Retina (tissue), 1 donor: ENCODE results near the gene LRRC4C.

Source experiments
- DNase-seq: peaks from one replicate; pipeline ENCODE4 v3.0.0-alpha.2; 2016

The LRRC4C gene

DNA sequence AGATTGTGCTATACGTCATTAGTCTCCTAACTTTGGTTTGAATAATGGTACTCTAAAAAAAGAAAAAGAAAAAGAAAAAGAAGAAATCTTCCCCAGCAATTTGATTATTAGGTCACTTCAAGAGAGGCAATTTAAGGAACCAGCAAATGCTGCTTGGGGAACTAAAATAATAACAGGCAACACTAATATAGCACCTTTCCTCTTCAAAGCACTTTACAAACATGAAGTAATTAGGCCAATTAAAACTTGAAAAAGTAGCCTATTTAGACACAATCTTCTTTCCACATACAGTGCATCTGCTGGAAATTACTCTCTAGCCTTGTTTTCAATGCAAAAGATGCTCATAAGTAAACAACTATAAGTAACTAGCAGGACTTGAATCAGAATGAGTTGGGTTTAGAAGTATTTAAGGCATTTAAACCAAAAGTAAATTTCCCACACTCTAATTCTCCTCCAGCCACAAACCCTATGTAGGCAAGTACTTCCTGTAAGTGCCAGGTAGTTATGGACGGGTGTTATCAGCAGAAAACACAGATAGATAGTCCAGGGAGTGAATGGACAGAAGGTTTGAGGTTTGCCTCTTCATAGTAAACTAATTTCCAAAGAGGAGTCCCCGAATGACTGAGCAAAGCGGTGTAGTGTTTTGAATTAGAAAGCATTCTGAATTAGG lies 44.5 kb downstream of the LRRC4C start:
- no peak for DNase-seq

DNA sequence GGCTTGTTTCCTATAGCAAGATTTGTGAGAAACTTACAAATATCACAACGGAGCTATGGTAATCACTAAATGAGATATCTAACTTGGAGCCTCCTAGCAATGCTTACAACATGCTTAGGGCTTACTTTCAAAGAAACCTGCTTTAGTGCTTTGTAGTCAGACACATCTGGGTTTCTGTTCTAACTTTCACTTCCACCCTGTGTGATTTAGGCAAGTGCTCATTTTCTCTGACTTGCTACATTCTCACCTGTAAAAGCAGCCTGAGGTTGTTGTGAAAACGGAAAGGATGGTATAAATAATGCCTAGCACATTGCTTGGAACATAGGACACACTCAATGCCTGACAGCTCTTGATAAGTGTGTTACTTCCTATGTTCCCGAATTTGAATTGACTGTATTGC lies 45.6 kb downstream of the LRRC4C start:
- no peak for DNase-seq

DNA sequence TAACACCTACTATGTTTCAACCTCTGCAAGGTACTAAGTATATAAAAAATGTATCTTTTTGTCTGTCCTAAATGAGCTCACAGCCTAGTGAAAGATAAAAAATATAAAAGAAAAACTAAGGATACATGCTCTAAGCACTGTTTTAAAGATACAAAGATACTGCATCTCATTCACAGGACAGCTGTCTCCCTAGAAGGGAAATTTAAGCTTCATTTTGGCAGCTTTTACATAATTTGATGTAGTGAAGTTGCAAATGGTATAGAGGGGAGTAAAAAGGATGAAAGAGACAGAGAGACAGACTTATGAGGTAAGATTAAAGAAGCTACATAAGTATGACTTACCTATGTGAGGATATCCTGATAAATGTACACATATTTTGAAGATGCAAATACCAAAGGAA lies 53.6 kb downstream of the LRRC4C start:
- DNase-seq: no peak

DNA sequence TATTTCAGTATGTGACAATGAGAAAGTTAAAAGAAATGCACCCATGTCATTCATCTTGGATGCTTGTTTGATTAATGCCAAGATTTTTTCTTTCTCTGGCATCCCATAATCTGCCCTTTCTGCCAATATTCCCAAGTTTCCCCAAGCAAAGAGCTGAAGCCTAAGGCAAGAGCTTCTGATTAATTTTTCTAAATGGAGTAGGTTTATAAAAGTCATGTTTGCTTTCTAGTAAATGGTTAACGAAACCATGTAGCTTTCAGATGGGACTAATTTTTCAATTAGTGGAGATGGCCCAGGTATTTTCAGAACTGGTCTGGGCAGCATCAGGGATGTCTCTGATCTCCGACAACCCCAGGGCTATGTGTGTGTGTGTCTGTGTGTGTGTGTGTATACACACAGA lies 55.3 kb downstream of the LRRC4C start:
- DNase-seq: no peak

DNA sequence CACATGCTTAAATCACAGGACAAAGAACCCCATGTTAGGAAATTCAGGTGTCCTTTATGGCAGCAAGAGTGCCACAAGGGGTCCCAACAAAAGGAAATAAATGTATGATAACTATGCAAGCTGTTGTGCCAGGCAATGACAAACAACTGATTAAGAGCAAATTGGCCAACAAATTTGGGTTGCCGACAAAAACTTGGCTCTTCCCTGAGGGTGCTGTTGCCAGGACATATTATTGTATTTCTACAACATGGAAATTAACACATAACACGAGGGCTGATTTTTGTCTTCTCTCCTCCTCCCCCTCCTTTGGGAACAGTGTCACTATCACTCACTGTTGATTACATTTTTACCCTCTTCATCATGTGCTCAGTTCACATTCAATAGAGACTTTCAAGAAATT lies 56.0 kb downstream of the LRRC4C start:
- DNase-seq: no peak

DNA sequence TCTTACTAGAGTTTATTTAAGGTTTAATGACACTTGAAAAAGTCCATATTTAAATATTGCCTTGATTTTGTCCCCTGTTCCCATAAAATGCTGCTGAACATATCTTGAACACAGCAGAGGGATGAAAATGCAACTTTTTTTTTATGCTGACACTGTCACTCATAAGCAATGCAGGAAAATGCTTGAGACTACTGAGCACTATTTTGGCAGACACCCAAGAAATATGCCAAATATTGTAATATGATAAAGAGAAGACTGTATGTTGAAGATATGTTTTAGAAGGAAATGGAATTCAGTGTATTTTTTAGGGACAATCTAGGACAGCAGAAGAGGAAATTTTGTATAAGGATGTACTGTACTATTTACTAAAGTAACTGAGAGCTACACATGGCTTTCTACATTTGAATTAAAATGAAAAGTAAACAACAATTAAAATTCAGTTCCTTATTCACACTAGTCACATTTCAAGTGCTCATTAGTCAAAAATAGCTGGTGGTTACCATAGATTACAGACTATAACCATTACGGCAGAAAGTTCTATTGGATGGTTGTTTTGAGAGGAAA lies 58.6 kb downstream of the LRRC4C start:
- no peak for DNase-seq

DNA sequence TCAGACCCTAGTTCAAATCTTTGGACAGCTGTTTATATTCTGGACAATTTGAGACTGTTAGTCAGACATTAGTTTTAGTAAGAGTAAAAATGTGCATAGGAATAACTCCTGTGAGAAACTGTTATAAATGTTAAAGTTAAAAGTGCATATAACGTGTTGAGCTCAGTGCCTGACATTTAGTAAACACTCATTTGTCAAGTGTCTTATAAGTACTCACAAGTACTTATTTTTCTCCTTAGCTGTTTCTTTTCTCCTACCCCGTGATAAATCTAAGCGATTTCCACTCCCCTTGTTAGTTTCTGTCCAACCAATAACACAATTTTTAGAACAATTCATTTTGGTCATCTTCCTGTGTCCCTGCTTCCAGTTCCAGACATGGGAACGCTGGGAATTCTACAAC lies 59.3 kb downstream of the LRRC4C start:
- DNase-seq: no peak

DNA sequence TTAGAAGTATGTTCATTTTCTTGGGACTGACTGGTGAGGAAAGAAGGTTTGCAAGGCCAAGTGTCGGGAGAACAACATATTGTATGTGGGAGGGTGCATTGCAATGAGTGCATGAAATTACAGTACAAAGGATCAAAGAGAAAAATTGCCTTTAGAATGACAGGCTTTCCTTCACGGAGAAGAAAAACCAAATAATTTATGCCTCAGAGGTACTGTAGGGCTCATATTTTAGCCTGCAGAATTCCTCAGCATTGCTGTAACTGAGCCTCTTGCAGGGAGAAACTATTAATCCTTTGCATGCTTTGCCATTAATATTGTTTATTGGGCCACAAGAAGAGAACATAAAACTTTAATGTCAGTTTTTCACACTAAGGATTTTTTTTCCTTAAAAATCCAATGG lies 60.1 kb downstream of the LRRC4C start:
- DNase-seq: no peak

DNA sequence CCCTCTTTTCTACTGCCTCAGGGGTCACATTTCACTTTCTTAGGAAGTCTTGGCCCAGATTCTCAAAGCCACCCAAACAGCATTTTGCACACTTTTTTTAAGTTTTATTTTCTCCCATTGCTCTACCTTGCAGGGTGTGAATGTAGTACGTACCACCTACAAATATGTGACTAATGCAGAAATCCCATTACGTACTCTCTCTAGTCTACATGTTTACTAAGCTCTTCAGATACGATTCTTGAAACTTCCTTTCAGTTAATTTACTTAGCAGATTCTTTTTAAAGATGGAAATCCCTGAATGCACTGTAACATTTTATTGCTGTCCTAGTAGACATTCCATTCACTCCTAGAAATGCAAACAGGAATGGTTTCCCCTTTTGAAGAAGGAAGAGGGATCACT lies 61.3 kb downstream of the LRRC4C start:
- no peak for DNase-seq

DNA sequence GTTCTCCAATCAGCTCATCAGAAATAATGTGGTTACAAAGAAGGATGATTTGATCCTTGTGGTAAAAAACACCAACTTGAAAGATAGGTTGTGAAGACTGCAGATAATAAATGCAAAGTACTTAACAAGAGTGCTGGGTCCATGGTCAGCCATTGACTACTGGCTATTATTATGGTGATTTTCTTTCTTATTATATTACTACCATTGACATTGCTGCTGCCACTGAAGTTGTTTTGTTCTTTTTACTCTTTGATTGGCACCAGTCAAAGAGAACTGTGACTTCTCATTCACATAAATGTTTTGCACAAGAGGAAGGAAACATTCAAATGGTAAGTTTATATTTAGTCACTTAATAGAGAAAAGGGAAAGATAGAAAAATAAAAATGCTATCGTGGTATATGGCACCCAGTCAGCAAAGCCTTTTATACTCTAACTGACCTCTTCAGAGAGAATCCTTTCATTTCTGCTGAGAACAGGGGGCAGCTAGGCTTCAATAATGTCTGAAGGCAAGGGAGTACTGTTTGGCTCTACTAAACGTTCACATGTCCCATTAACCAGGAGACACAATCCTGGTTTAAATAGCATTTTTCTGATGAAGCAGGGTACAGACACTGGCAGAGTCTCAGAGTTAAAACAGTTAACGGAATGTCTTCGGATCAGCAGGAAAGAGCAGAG lies 64.8 kb downstream of the LRRC4C start:
- no peak for DNase-seq

DNA sequence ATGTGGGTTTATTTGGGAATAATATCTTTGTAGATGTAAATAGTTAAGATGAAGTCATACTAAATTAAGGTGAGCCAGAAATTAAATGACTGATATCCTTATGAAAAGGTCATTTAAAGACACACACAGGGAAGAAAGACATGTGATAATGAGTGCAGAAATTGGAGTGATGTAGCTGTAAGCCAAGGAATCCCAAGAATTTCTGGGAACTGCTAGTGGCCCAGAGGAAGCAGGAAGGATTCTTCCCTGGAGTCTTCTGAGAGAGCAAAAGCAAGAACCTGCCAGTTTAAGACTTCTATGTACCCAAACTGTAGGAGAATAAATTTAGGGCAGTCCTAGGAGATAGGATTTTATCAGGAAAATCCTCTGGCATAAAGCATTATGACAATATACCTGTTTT lies 66.9 kb downstream of the LRRC4C start:
- DNase-seq: no peak

DNA sequence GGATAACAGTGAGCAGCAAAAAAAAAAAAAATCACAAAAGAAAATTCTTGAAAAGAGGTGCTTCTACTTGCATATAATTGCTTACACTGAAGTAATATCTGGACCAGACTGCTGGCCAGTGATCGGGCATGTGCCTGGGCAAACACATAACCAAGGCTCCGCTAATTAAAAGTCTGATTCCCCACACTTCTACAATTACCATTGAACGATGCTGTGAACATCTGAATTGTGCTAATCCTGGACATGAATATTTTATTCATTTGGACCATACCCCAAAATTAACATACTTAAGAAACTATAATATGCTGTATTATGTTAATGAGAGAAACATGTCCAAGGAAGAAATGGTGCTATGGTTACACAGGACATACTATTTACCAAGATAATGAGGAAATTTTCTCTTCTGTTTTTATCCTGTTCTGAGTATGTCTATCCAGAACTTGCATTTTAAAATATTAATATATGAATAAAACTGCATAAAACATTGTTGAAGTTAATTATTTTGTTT lies 69.8 kb downstream of the LRRC4C start:
- DNase-seq: no peak

DNA sequence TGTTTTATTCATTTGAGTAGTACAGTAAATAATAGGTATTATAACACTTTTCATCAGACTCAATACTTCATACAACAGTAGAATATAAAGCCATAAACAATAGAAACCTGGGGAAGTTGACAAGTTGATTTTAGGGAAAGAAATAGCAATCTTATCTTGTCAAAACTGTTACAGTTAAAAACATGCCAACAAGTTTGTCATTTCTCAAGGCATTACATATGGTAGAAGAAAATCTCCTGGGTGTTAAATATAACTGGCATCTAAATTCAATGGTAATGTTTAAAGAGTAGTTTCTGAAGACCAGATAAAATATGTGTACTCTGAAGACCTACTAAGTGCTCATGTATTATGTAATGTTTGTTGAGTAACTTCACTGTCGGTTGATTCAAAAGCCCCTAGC lies 75.1 kb downstream of the LRRC4C start:
- DNase-seq: no peak

DNA sequence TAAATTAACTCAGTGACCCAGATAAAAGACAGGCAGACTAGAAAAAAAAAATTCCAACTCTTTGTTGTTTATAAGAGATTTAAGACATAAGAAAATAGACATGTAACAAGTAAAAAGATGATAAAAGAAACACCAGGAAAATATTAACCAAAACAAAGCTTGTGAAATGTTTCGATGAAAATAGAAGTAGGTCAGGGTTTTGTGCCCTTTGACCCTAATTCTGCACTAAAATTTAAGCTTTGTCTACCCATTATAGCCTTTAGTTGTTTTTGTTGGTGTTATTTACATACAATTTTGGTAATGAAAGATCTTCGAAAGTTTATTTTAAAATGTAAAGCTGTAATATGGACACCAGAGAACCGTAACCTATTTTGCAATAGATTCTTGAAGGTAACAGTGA lies 75.7 kb downstream of the LRRC4C start:
- no peak for DNase-seq

DNA sequence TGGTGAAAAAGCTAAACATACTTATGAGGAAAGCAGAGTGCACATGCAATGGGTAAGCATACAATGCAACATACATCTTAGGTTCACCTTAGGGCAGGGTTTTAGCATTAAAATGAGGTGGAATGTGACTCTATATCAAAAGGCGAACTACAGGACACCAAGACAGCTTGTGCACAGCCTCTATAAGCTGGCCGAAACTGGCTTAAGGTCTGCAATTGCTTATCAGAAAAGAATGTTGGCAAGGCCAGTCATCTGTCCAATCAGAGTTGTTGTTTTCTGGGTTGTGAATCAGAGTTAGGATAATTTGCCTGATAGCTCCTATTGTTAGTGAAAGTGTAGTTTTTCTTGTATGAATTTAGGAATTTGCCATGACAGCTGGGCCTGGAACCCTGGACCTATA lies 76.5 kb downstream of the LRRC4C start:
- no peak for DNase-seq

DNA sequence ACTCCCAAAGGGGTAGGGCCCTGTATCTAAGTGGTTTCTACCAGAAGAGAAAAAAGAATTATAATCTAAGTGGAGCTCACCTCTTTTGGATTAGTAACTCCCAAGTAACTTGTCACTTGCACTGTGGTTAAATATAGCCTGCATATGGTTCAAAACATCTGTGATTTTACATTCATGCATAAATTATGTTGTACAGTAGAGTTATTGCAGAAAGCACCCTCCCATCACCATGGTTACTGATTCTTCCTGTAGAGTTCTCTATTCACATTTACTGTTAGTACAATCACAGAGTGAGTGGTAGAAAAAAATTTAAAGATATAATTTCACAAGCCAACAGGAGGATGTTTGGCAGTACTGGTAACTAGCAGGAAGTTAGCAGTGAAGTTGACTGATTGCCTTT lies 80.4 kb downstream of the LRRC4C start:
- no peak for DNase-seq

DNA sequence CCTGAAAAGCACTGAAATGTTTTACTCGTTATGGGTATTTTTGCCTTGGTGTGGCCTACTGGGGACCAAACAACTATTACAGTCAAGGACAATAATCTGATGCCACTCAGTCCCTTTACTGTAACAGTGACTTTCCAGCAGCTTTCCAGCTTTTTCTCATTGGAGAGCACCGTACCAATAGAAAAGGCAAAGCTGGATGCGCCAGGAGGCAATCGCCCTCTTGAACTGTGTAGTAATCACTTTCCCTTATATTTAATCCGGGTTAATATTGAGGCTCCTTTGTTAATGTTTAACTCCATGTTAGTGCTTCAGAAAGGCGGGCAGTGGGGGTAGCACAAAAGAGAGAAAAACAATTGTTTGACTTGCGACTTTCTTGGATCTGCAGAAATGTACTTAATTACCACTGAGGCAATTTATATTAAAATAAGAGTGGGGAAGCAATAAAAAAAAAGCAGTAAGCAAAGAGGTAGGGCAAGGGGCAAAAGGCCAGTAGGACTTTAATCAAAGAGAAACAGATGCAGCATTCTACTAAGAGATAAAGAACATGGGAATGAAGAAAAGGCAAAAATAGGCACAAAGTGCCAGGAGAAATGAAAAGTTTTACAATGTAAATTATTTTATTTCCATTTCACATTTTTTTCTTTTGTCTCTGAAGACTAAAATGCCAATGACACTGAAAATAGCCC lies 81.6 kb downstream of the LRRC4C start:
- no peak for DNase-seq

DNA sequence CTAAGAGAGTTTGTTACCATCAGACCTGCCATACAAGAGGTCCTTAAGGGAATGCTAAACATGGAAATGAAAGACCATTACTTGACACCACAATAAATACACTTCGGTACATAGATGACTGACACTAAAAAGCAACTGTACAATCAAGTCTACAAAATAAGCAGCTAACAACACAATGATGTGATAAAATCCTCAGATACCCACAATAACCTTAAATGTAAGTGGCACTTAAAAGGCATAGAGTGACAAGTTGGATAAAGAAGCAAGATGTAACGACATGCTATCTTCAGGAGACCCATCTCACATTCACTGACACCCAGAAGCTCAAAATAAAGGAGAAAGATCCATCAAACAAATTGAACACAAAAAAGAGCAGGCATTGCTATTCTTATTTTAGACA lies 107.6 kb downstream of the LRRC4C start:
- DNase-seq: no peak

DNA sequence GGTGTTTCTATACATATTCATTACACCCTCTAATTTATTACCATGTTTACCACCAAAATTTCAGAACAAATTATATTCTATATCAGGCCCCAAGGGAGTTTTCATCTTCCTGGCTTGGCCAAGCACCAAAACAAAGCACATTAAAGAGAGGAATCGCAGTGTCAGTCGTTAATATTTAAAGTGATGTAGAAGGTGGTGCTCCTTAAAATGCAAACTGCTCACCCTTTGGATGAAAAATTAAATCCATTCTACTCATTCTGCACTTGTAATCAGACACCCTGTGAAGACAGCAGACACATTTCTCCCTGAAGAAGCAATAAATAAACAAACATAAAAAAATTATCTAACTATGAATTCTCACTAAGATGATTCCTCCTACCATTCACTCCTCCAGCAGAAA lies 113.4 kb downstream of the LRRC4C start:
- DNase-seq: no peak

DNA sequence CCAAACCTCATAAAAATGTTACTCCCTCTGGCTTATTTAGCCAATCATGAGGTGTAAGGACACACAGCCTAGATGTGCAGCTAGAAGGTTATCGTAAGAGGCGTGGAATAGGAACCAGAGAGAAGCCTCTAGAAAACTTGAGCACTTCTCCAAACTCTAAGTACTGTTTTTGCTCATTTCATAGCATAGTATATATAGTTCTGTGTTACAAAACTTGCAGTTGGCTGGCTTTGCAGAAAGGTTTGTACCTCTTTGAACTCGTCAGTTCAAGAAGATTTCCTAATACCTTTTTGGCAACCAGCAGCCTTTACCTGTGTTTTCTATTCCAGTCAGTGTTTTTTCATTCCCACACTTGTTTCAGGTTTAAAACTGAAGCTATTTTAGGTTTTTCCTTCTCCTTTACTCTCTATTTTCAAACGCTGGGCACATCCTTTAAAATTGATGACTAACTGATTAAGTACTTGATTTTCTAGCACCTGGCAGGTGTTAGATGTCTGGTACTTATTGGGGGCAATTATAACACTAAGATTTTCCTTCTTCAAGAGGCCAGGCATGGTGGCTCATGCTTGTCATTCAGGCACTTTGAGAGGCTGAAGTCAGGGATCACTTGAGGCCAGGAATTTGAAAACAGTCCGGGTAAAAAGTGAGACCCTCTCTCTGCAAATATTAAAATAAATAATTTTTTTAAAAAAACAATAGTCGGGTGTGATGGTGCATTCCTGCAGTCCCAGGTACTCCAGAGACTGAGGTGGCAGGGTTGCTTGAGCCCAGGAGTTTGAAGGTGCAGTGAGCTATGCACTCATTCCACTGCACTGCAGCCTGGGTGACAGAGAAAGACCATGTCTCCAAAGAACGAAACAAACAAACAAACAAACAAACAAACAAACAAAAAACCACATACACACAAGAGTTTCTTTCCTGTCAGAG lies 125.2 kb downstream of the LRRC4C start:
- DNase-seq: no peak

DNA sequence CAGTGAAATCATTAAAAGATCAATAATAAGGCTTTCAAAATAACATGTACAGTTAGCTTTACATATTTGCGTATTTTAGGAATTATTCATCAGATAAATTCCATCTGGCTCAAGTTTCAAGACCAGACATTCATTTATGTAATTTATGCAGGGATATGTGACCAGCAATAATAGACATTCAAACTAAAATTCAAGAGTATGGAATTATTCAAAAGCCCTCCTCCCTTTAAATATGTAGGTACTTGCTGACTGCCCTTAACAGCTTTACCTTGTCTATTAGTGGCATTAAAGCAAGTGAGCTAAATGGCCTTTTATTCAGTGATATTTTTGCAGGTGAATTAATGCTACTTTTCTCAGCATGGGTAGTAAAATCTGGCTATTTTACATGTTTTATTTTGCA lies 126.1 kb downstream of the LRRC4C start:
- no peak for DNase-seq

DNA sequence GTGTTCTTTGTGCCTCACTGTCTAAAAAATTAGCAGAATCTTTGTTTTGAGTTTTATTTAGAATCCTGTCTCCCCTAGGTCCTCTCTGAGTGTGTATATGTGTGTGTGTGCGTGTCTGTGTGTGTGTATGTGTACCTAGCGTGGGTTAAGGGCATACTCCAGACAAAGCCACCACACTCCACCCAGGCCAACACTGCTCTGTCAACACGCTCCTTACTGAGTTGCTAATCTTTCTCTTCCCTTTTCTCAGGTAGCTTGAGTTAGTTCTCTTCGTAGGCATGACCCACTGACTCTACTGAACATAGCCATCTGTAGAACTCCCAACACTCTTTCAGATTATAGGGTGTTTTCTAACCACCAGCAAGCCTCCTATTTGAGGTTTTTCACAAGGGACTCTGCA lies 131.1 kb downstream of the LRRC4C start:
- DNase-seq: no peak

DNA sequence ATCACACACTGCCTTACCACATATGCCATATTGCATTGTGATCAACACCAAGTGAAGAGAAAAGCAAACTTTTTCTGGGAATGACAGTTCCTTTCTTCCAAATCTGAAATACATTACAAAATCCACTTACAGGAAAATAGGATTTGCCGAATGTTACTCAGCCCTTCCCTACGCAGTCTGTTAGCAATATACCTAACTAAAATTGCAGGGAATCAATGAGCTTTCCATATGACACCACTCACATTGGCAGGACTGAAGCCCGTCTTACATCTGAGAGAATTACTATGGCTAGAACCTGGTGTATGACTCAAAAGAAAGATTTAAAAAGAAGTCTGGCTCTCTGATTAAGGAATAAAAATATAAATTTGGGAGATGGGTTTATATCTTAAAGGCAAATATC lies 136.0 kb downstream of the LRRC4C start:
- no peak for DNase-seq
